PC-9 (cell line): ENCODE measurements around the gene FNDC11. TPM values are rescaled to one million over a fixed set of nuclear protein-coding genes. Genes with fewer than 3 reads are reported as not detected.
"Not testable (repeated sequence)": the region's sequence is repeated elsewhere in the genome, so short reads cannot be mapped to it uniquely, and the experiment has no call there.

Experiments used
- BruUV-seq: library from RNA; stranded (reverse); fragments of 400-500 nt; replicated peaks from 2 replicates; lab custom pipeline; 2021; lab: Mats Ljungman, UMichigan
- CTCF ChIA-PET: fragments of 300-600 bp; sonication (Branson Sonifier 250); formaldehyde crosslinking; loops from one replicate; lab custom pipeline; 2022; ENCODE audit warnings: antibody characterized with exemption; lab: Charles Lee
- POLR2A ChIA-PET: fragments of 300-600 bp; sonication (Branson Sonifier 250); formaldehyde crosslinking; loops from one replicate; lab custom pipeline; 2022; ENCODE audit warnings: antibody characterized with exemption; ENCODE audit not compliant: unreplicated experiment; lab: Charles Lee
- DNase-seq, 2 experiments: peaks; one replicate each; pipeline versions ENCODE4 v3.0.0 to v3.0.0-alpha.2; 2015 to 2022; ENCODE audit warnings: mixed read lengths in 1 of 2
- H2AFZ ChIP-seq: fragments of 200-600 bp; sonication (generic); 2 replicates; pipeline ENCODE4 v1.8.1; 2017; ENCODE audit warnings: antibody characterized with exemption
- H3F3A ChIP-seq: fragments of 200-600 bp; sonication (generic); 2 replicates; pipeline ENCODE4 v1.8.1; 2017; ENCODE audit warnings: antibody characterized with exemption, mild to moderate bottlenecking, low read depth; ENCODE audit not compliant: insufficient read depth
- H3K27ac ChIP-seq: fragments of 200-600 bp; sonication (generic); 2 replicates; pipeline ENCODE4 v1.6.1; 2016; ENCODE audit warnings: mixed run types
- H3K27me3 ChIP-seq: fragments of 200-600 bp; sonication (generic); 2 replicates; pipeline ENCODE4 v1.6.1; 2016; ENCODE audit warnings: low read depth, mixed run types; ENCODE audit not compliant: insufficient read depth
- H3K36me3 ChIP-seq: fragments of 200-600 bp; sonication (generic); 2 replicates; pipeline ENCODE4 v1.6.1; 2016; ENCODE audit warnings: low read depth, mixed run types
- H3K4me1 ChIP-seq: fragments of 200-600 bp; sonication (generic); replicated peaks from 2 replicates; pipeline ENCODE4 v1.6.1; 2016; ENCODE audit warnings: mixed run types; ENCODE audit not compliant: insufficient read depth
- H3K4me2 ChIP-seq: fragments of 200-600 bp; sonication (generic); 2 replicates; pipeline ENCODE4 v1.6.1; 2017; ENCODE audit warnings: mixed run types
- H3K4me3 ChIP-seq: fragments of 200-600 bp; sonication (generic); 2 replicates; pipeline ENCODE4 v1.6.1; 2016; ENCODE audit warnings: mixed run types
- H3K79me2 ChIP-seq: fragments of 200-600 bp; sonication (generic); 2 replicates; pipeline ENCODE4 v1.6.1; 2017; ENCODE audit warnings: low read depth, mixed run types
- H3K9me2 ChIP-seq: fragments of 200-600 bp; sonication (generic); 2 replicates; pipeline ENCODE4 v1.8.1; 2017; ENCODE audit warnings: mild to moderate bottlenecking; ENCODE audit not compliant: insufficient read depth
- H3K9me3 ChIP-seq: fragments of 200-600 bp; sonication (generic); 2 replicates; pipeline ENCODE4 v1.8.1; 2016; ENCODE audit warnings: low read depth; ENCODE audit not compliant: insufficient read depth
- H4K20me1 ChIP-seq: fragments of 200-600 bp; sonication (generic); 2 replicates; pipeline ENCODE4 v1.8.1; 2017; ENCODE audit not compliant: insufficient read depth
- EZH2 ChIP-seq: fragments of 200-600 bp; sonication (generic); IDR thresholded peaks from 2 replicates; pipeline ENCODE4 v1.8.0; 2017; ENCODE audit warnings: antibody characterized with exemption, low read depth
- intact Hi-C: fragments of 100-400 bp; cut with micrococcal nuclease; formaldehyde crosslinking; loops from one replicate; pipeline ENCODE4 v1.10.0; 2022; ENCODE audit not compliant: unreplicated experiment
- total RNA-seq: library from RNA; stranded (reverse); gene quantifications from 2 replicates; pipeline ENCODE4 v1.2.3, GENCODE V29; 2021
- TF ChIP-seq, protein P1 (sequence below): fragments of 200-600 bp; sonication (generic); conservative IDR thresholded peaks from 2 replicates; pipeline ENCODE4 v1.6.1; 2017; ENCODE audit warnings: mixed run types, antibody characterized with exemption, mild to moderate bottlenecking, moderate library complexity

The FNDC11 gene
- total RNA-seq, 1 experiment from 2014 or later = 7.7 TPM

DNA sequence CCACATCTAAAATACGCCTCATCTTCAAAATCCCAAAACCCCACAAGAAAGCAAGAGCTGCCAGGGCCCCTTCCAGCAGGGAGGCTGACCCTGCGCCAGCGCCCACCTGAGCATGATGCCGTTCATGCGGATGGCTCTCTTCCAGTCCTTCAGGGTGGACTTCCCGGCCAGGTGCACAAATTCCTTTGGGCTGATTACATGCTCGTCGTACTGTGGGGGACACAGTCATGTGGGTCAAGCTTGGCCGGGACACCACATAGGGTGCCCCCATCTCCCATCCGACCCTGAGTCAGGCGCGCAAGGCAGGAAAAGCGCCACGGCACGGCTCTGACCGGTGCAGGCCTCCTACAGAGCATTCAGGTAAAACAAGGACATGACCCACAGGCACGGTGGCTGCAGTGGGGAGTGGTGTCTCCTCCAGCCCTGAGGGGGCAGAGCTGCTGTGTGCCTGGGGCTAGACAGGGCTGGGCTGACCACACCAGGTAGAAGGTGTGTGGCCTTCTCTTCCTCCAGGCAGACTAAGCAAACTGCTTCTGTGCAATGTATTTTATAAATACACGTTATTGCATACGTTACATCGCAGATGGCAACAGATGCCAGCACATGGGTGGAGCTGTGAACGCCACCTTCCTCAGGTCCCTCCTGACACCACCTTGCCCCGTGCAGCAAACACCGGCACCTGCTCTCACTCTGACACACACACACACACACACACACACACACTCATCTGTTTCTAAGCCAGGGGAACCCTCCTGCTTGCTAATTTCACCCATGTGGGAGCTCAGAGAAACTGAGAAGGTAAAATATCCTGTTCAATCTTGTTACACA is 43.9 kb downstream of the FNDC11 start:
- Histone ChIP-seq H3K9me2 (no peaks in the 10 kb centered on the region), H3K4me3 (no peak overlapping the region), H4K20me1 (no peaks in the 10 kb centered on the region), H3K4me2 (no peak overlapping the region), H3K79me2 (no peaks in the 10 kb centered on the region), H3K9me3 (no peaks in the 10 kb centered on the region), H2AFZ (no peak overlapping the region), H3K36me3 (0 out of 2 replicates have a peak, but pooled peaks cover 5% of the 10 kb centered on the region), H3F3A (peaks cover 9% of the 10 kb centered on the region; the same call in 1 of the 2 replicates), H3K27ac (no peak overlapping the region), H3K4me1 (peaks cover 14% of the 10 kb centered on the region; the same call in 1 of the 2 replicates), H3K27me3 (no peaks in the 10 kb centered on the region)
- no peak for DNase-seq
- intact Hi-C loops = no loop called here
- POLR2A ChIA-PET = no interaction called here
- CTCF ChIA-PET = no interaction called here
- TF ChIP-seq EZH2 = no peak
- TF ChIP-seq, protein P1, sequence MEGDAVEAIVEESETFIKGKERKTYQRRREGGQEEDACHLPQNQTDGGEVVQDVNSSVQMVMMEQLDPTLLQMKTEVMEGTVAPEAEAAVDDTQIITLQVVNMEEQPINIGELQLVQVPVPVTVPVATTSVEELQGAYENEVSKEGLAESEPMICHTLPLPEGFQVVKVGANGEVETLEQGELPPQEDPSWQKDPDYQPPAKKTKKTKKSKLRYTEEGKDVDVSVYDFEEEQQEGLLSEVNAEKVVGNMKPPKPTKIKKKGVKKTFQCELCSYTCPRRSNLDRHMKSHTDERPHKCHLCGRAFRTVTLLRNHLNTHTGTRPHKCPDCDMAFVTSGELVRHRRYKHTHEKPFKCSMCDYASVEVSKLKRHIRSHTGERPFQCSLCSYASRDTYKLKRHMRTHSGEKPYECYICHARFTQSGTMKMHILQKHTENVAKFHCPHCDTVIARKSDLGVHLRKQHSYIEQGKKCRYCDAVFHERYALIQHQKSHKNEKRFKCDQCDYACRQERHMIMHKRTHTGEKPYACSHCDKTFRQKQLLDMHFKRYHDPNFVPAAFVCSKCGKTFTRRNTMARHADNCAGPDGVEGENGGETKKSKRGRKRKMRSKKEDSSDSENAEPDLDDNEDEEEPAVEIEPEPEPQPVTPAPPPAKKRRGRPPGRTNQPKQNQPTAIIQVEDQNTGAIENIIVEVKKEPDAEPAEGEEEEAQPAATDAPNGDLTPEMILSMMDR = no peak
- no TSS peak for BruUV-seq

DNA sequence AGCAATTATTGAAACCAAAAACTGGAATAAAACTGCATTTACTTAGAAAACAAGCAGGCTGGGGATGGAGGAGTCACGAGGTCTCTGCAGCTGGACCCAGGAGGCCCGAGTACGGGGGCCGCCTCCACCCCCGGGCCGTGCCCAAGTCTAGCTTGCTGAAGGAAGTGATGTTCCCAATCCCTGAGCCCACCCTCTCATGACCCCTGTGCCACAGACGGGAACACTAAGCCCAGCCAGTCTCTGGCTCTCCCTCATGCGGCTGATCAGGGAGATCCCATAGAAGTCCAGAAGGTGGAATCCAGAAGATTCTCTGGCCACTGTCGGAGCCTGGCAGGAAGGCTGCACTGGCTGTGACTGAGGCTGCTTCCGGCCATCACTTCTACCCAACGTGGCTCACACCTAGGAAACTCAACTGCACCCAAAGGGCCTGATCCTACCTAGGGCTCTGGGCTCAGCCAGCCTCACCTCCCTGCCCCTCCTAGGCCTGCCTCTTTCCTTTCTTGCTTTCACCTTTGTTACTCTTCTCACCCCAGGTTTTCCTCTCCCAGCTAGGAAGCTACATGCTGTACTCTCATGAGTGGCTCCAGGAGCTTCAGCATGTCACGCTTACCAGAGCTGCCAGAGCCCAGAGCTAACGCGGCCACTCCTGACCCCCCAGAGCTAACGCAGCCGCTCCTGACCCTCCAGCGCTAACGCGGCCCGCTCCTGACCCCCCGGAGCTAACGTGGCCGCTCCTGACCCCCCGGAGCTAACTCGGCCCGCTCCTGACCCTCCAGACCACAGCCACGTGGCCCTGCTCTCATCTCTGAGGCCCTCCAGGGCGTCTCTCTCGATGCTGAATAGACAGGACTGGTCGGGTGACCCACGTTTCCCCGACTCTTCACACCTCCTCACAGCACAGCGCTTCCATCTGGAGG is 44.8 kb downstream of the FNDC11 start:
- H3K4me2 ChIP-seq = no peak overlapping the region
- H2AFZ ChIP-seq = no peak overlapping the region
- no peaks in the 10 kb centered on the region for H3K79me2 ChIP-seq
- no peaks in the 10 kb centered on the region for H3K9me3 ChIP-seq
- ChIA-PET POLR2A (no interaction called here), CTCF (no interaction called here)
- no peaks in the 10 kb centered on the region for H3K9me2 ChIP-seq
- H3F3A ChIP-seq = peaks cover 9% of the 10 kb centered on the region; the same call in 1 of the 2 replicates
- BruUV-seq = no TSS peak
- peaks cover 14% of the 10 kb centered on the region; the same call in 1 of the 2 replicates for H3K4me1 ChIP-seq
- intact Hi-C loops = no loop called here
- no peaks in the 10 kb centered on the region for H3K27me3 ChIP-seq
- no peak overlapping the region for H3K27ac ChIP-seq
- H4K20me1 ChIP-seq = no peaks in the 10 kb centered on the region
- no peak for TF ChIP-seq EZH2
- TF ChIP-seq, protein P1 = no peak
- 0 out of 2 replicates have a peak, but pooled peaks cover 5% of the 10 kb centered on the region for H3K36me3 ChIP-seq
- no peak overlapping the region for H3K4me3 ChIP-seq
- no peak for DNase-seq

DNA sequence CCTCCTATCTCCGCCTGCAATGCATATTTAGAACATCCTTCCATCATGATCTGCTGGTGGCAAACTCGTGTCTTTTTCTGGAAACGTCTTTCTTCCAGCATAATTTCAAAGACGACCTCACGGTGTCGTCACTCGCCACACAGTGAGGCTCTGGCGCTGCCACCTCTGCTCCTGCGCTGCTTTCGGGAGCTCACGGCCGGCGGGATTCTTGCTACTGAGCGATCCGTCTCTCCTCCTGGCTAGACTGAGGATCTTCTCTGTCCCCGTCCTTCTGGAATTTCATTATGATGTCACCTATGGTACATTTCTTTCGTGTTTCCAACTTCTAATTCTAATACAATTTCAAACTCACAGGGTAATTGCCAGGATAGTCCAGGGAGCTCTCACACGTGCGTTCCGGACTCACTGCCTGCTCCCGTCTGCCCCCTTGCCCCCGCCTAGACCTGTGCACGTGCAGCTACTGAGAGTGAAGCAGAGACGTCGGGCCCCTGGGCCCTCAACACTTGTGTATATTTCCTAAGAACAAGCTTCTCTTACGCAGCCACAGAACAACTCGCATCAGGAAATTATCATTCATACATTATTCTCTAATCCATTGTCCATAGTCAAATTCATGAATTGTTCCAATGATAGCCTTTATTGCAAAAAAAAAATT is 45.6 kb downstream of the FNDC11 start:
- no TSS peak for BruUV-seq
- ChIA-PET CTCF (no interaction called here), POLR2A (no interaction called here)
- Histone ChIP-seq H4K20me1 (no peaks in the 10 kb centered on the region), H3K4me1 (peaks cover 14% of the 10 kb centered on the region; the same call in 1 of the 2 replicates), H3K79me2 (no peaks in the 10 kb centered on the region), H3K36me3 (0 out of 2 replicates have a peak, but pooled peaks cover 5% of the 10 kb centered on the region), H3F3A (peaks cover 9% of the 10 kb centered on the region; the same call in 1 of the 2 replicates), H2AFZ (no peak overlapping the region), H3K9me2 (no peaks in the 10 kb centered on the region), H3K4me3 (no peak overlapping the region), H3K27ac (no peak overlapping the region), H3K4me2 (no peak overlapping the region), H3K9me3 (no peaks in the 10 kb centered on the region), H3K27me3 (no peaks in the 10 kb centered on the region)
- TF ChIP-seq, protein P1 = no peak
- TF ChIP-seq EZH2 = no peak
- DNase-seq = no peak
- intact Hi-C loops = no loop called here

DNA sequence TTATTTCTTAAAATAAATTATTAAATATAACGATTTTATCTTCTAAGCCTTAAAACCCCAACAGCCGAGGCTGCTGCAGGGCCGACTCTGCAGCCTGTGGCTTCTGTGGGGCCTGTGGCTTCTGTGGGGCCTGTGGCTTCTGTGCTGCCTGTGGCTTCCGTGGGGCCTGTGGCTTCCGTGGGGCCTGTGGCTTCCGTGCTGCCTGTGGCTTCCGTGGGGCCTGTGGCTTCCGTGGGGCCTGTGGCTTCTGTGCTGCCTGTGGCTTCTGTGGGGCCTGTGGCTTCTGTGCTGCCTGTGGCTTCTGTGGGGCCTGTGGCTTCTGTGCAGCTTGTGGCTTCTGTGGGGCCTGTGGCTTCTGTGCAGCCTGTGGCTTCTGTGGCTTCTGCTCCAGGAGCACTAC is 47.7 kb downstream of the FNDC11 start:
- CTCF ChIA-PET, H3K27me3 ChIP-seq, H3K79me2 ChIP-seq, H4K20me1 ChIP-seq, H3K9me2 ChIP-seq, DNase-seq, H3K4me3 ChIP-seq, H3K36me3 ChIP-seq, POLR2A ChIA-PET, intact Hi-C loops, H2AFZ ChIP-seq, H3F3A ChIP-seq, BruUV-seq, H3K9me3 ChIP-seq, H3K4me2 ChIP-seq, H3K27ac ChIP-seq: not testable (repeated sequence)
- H3K4me1 ChIP-seq = peaks cover 14% of the 10 kb centered on the region; the same call in 1 of the 2 replicates
